Neural cell (in vitro differentiated cells): ENCODE results near the gene SMARCC2.

Source experiments
- EP300 ChIP-seq: fragments of 450-650 bp; conservative IDR thresholded peaks from 2 replicates; pipeline ENCODE4 v1.6.1; 2014; ENCODE audit warnings: antibody characterized with exemption, mild to moderate bottlenecking, moderate library complexity; ENCODE audit not compliant: poor library complexity, severe bottlenecking
- RAD21 ChIP-seq: fragments of 450-650 bp; conservative IDR thresholded peaks from 2 replicates; pipeline ENCODE4 v1.6.1; 2014; ENCODE audit warnings: antibody characterized with exemption, mild to moderate bottlenecking, moderate library complexity
- TF ChIP-seq, protein P1 (sequence below): fragments of 450-650 bp; IDR thresholded peaks from 2 replicates; pipeline ENCODE4 v1.5.1; 2014; ENCODE audit warnings: antibody characterized with exemption, mild to moderate bottlenecking, moderate library complexity; ENCODE audit not compliant: poor library complexity, severe bottlenecking
- TF ChIP-seq, protein P2 (sequence below): IDR thresholded peaks from 2 replicates; pipeline ENCODE4 v1.6.1; 2012; ENCODE audit warnings: borderline replicate concordance

DNA sequence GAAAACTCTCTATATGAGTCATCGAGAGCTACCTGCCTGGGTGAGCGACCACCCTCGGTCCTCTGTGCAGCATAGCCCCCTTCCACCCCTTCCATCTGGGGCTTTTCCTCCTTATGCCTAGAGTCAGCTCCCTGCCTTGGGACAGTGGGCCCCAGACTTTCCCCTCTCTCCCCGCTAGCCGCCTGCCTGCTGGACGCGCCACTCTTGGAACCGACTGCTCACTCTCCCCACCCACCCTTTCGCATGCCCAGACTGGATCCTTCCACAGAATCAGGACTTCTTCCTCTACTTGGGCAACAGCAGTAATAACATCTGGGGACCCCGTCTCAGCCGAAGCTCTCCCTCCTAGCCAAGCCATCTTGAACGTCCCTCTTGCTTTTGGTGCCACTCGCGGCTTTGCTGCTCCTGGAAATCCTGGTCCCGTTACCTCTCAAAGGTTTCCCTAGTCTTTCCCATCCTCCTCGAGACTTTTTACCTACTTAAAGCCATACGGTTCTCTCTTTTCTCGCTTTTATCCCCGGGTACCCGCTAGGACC is 60.5 kb downstream of the SMARCC2 start:
- TF ChIP-seq, protein P1, sequence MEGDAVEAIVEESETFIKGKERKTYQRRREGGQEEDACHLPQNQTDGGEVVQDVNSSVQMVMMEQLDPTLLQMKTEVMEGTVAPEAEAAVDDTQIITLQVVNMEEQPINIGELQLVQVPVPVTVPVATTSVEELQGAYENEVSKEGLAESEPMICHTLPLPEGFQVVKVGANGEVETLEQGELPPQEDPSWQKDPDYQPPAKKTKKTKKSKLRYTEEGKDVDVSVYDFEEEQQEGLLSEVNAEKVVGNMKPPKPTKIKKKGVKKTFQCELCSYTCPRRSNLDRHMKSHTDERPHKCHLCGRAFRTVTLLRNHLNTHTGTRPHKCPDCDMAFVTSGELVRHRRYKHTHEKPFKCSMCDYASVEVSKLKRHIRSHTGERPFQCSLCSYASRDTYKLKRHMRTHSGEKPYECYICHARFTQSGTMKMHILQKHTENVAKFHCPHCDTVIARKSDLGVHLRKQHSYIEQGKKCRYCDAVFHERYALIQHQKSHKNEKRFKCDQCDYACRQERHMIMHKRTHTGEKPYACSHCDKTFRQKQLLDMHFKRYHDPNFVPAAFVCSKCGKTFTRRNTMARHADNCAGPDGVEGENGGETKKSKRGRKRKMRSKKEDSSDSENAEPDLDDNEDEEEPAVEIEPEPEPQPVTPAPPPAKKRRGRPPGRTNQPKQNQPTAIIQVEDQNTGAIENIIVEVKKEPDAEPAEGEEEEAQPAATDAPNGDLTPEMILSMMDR: no peak
- TF ChIP-seq EP300 (no peak), RAD21 (no peak)
- TF ChIP-seq, protein P2, sequence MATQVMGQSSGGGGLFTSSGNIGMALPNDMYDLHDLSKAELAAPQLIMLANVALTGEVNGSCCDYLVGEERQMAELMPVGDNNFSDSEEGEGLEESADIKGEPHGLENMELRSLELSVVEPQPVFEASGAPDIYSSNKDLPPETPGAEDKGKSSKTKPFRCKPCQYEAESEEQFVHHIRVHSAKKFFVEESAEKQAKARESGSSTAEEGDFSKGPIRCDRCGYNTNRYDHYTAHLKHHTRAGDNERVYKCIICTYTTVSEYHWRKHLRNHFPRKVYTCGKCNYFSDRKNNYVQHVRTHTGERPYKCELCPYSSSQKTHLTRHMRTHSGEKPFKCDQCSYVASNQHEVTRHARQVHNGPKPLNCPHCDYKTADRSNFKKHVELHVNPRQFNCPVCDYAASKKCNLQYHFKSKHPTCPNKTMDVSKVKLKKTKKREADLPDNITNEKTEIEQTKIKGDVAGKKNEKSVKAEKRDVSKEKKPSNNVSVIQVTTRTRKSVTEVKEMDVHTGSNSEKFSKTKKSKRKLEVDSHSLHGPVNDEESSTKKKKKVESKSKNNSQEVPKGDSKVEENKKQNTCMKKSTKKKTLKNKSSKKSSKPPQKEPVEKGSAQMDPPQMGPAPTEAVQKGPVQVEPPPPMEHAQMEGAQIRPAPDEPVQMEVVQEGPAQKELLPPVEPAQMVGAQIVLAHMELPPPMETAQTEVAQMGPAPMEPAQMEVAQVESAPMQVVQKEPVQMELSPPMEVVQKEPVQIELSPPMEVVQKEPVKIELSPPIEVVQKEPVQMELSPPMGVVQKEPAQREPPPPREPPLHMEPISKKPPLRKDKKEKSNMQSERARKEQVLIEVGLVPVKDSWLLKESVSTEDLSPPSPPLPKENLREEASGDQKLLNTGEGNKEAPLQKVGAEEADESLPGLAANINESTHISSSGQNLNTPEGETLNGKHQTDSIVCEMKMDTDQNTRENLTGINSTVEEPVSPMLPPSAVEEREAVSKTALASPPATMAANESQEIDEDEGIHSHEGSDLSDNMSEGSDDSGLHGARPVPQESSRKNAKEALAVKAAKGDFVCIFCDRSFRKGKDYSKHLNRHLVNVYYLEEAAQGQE: no peak
